ENCODE measurements around the gene LY6G6D.
"Not testable (repeated sequence)": the region's sequence is repeated elsewhere in the genome, so short reads cannot be mapped to it uniquely, and the experiment has no call there.

The LY6G6D gene

DNA sequence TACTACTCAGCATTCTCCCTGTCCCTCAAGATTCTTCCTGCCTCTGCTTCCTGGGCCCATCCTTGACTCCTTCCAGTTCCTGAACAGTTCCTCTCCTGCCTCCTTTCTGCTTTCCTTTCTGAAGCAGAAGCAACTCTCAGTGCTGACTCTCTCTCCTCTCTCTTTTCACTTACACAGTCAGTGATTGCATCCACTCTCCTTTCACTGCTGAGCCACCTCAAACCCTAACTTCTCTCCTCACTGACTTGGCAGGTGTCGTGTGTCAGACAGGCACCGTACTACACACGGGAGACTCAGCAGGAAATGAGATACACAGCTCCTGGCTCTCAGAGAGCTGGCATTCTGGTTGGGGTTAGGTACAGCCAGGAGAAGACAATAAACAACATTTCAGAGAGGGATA is 17.6 kb upstream of the LY6G6D start:
- peaks cover 40% of the 10 kb centered on the region for H3K36me3 ChIP-seq (ENCODE audit: insufficient read depth, low read length)
- H3K27ac ChIP-seq (ENCODE audit: low read depth, low read length): no peak overlapping the region
- H3K4me3 ChIP-seq (ENCODE audit: low read depth in 1 of 2, low read length in 2 of 2): no peak overlapping the region
- H3K9ac ChIP-seq (ENCODE audit: low read length): no peak overlapping the region
- H3K9me3 ChIP-seq (ENCODE audit: low read length): no peaks in the 10 kb centered on the region
- peaks cover 18% of the 10 kb centered on the region for H3K4me1 ChIP-seq (ENCODE audit: insufficient read depth, low read length)
- no peaks in the 10 kb centered on the region for H3K27me3 ChIP-seq (ENCODE audit: control insufficient read depth in 1 of 2, insufficient read depth in 2 of 2, low read length in 2 of 2)

DNA sequence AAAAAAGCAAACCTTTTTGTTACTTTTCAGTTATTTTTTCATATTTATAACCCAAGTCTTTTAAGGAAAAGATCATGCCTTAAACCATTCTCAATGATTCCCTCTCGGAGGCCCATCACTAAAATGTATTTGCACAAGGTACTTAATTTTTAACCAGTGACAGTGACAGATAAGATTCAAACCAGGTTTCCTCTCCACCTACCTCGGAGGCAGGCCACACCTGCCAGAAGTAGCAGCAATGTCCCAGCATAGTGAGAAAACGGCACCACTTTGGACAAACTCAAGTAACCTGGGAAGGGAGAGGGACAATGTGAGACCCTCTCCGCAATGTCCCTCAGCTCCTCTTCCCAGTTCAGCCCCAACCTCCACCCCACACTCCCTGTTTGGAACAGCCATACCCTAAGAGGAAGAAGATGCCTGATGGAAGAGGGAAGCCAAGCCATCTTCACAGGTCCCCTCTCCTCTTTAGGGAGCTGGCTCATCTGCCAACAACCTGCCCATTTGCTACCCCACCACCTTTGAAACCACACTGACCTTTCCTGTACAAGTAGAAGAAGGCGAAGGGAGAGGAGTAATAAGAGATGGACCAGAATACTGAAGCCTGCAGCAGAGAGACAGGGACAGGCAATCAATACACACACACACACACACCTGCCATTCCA is 14.3 kb upstream of the LY6G6D start:
- H3K4me3 ChIP-seq (ENCODE audit: low read depth in 1 of 2, low read length in 2 of 2): peak overlapping the region in 1 of 2 donors; percentile 97
- H3K9me3 ChIP-seq (ENCODE audit: low read length): no peaks in the 10 kb centered on the region
- peak overlapping the region; percentile 99 for H3K9ac ChIP-seq (ENCODE audit: low read length)
- peaks cover 11% of the 10 kb centered on the region for H3K36me3 ChIP-seq (ENCODE audit: insufficient read depth, low read length)
- H3K27ac ChIP-seq (ENCODE audit: low read depth, low read length): no peak overlapping the region
- H3K27me3 ChIP-seq (ENCODE audit: control insufficient read depth in 1 of 2, insufficient read depth in 2 of 2, low read length in 2 of 2): no peaks in the 10 kb centered on the region
- peaks cover 24% of the 10 kb centered on the region for H3K4me1 ChIP-seq (ENCODE audit: insufficient read depth, low read length)

DNA sequence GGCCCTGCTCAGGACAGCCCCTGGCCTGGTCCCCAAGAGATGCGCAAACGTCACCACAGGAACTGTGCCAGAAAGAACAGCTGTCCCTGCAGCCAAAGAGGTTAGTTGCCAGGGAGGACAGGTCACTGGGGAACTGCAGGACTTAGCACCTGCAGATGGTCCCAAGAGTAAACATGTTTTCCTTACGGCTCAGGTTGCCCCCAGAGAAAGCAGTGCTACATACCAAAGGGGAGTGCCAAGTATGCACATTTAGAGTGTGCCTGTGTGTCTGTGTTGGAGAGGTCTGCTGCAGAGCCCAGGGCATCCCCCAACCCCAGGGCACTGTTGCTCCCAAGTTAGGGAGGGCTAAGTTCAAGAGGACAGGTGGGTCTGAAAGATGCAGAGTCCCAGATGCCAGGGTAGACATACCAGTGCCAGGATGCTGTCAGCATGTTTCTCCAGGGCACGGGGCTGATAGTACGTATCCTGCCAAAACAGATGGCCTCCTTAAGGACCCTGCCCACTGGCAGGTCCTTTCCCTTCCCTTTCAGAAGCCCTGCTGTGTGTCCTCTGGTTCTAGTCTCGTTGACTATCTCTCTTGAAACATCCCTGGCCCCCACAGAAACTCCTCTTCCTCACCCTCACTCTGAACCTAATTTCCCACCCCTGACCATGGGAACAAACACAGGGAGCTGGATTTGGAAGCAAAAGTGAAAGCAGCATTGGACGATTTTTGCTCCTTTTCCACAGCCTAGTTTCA is 13.3 kb upstream of the LY6G6D start:
- peak overlapping the region; percentile 99 for H3K9ac ChIP-seq (ENCODE audit: low read length)
- peak overlapping the region; percentile 95 for H3K27ac ChIP-seq (ENCODE audit: low read depth, low read length)
- peaks cover 2% of the 10 kb centered on the region for H3K36me3 ChIP-seq (ENCODE audit: insufficient read depth, low read length)
- no peaks in the 10 kb centered on the region for H3K9me3 ChIP-seq (ENCODE audit: low read length)
- peaks cover 24% of the 10 kb centered on the region for H3K4me1 ChIP-seq (ENCODE audit: insufficient read depth, low read length)
- no peaks in the 10 kb centered on the region for H3K27me3 ChIP-seq (ENCODE audit: control insufficient read depth in 1 of 2, insufficient read depth in 2 of 2, low read length in 2 of 2)
- H3K4me3 ChIP-seq (ENCODE audit: low read depth in 1 of 2, low read length in 2 of 2): peak overlapping the region; percentile 66 to 97

DNA sequence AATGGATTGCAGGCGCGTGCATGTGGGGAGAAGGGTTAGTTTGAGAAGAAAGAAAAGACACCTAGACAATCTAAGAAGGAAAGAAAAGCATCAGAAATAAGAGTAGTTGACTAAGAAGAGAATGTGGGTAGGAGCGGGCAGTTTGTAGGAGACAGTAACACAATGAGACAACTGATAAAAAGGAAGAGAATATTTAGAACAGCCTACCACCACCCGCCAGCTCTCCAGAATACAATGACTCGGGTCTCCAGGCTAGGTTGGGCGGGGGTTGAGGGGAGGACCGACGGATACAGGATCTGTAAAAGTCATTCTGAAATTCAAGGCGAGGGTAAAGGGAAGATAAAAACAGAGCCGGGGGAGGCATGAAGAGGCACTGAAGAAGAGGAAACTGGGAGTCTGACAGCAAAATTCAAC is 12.7 kb upstream of the LY6G6D start:
- no peaks in the 10 kb centered on the region for H3K9me3 ChIP-seq (ENCODE audit: low read length)
- H3K27me3 ChIP-seq (ENCODE audit: control insufficient read depth in 1 of 2, insufficient read depth in 2 of 2, low read length in 2 of 2): no peaks in the 10 kb centered on the region
- peak overlapping the region; percentile 66 to 97 for H3K4me3 ChIP-seq (ENCODE audit: low read depth in 1 of 2, low read length in 2 of 2)
- peak overlapping the region; percentile 99 for H3K9ac ChIP-seq (ENCODE audit: low read length)
- H3K4me1 ChIP-seq (ENCODE audit: insufficient read depth, low read length): peaks cover 24% of the 10 kb centered on the region
- peak overlapping the region; percentile 95 for H3K27ac ChIP-seq (ENCODE audit: low read depth, low read length)
- H3K36me3 ChIP-seq (ENCODE audit: insufficient read depth, low read length): no peaks in the 10 kb centered on the region

DNA sequence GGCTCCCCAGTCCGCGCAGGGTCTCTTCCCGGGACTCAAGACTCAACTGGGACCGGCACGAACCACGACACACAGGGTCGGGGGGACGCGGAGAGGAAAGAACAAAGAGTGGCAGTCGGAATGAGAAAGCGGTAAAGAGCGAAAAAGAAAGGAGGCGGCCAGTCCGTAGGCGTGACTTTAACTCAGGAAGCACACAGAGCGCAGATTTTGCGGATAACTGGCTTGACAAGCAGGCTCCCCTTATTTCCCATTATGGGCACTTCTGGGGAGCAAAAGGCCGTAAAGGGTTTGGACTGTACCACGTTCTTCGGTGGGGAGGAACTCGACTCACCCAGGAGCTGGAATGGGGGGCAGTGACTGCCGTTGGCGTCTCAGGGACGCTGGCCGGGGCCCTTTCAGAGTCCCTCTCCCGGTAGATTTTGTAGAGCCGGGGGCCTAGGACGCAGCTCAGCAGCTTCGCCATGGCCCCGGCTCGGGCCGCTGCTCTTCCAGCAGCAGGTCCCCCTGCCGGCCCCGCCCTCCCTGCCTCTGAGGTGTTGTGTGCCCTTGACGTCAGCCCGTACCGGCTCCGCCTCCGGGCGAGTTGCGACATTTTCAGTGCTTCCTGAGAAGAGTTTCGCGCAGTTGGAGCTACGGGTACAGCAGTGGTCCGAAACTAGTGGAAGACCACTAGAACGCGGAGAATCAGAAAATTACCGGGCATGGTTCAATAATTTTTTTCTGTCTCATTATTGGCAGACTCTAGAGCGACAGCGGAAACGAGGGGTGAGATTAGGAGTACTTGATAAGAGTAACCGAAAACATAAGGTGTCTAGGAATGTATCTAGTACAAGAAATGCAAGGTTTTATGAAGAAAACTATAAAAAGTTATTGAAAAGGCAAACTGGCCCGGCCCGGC is 12.1 kb upstream of the LY6G6D start, which contains the start of gene ABHD16A:
Gene ABHD16A (minus strand): TSS at position 506 of the 898 bp plus-strand sequence. CDS start 43 bp downstream, at position 463.
- no peaks in the 10 kb centered on the region for H3K9me3 ChIP-seq (ENCODE audit: low read length)
- no peaks in the 10 kb centered on the region for H3K27me3 ChIP-seq (ENCODE audit: control insufficient read depth in 1 of 2, insufficient read depth in 2 of 2, low read length in 2 of 2)
- peak within 1 kb of the TSS; percentile 95 for H3K27ac ChIP-seq (ENCODE audit: low read depth, low read length)
- H3K36me3 ChIP-seq (ENCODE audit: insufficient read depth, low read length): no peaks in the 10 kb centered on the region
- peaks cover 24% of the 10 kb centered on the region for H3K4me1 ChIP-seq (ENCODE audit: insufficient read depth, low read length)
- H3K9ac ChIP-seq (ENCODE audit: low read length): peak within 1 kb of the TSS; percentile 99
- peak within 1 kb of the TSS; percentile 66 to 97 for H3K4me3 ChIP-seq (ENCODE audit: low read depth in 1 of 2, low read length in 2 of 2)

DNA sequence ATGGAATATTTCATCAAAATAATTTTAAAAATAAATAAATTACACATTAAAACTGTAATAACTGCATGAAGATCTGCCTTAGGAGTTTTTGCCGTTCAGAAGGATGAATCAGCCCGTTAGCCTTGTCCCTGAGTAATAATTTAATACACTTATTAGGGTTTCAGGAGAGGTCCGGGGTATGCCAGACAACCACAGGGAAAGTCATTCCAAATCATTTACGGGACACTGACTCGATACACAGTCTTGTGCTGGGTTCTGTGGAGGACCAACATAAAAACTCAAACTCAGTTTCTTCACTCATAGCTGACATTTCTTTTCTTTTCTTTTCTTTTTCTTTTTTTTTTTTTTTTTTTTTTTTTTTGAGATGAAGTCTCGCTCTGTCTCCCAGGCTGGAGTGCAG is 9.2 kb upstream of the LY6G6D start:
- H3K36me3 ChIP-seq (ENCODE audit: insufficient read depth, low read length): no peaks in the 10 kb centered on the region
- H3K4me1 ChIP-seq (ENCODE audit: insufficient read depth, low read length): peaks cover 20% of the 10 kb centered on the region
- no peak overlapping the region for H3K9ac ChIP-seq (ENCODE audit: low read length)
- H3K27me3 ChIP-seq (ENCODE audit: control insufficient read depth in 1 of 2, insufficient read depth in 2 of 2, low read length in 2 of 2): no peaks in the 10 kb centered on the region
- no peak overlapping the region for H3K4me3 ChIP-seq (ENCODE audit: low read depth in 1 of 2, low read length in 2 of 2)
- no peaks in the 10 kb centered on the region for H3K9me3 ChIP-seq (ENCODE audit: low read length)
- H3K27ac ChIP-seq (ENCODE audit: low read depth, low read length): no peak overlapping the region

DNA sequence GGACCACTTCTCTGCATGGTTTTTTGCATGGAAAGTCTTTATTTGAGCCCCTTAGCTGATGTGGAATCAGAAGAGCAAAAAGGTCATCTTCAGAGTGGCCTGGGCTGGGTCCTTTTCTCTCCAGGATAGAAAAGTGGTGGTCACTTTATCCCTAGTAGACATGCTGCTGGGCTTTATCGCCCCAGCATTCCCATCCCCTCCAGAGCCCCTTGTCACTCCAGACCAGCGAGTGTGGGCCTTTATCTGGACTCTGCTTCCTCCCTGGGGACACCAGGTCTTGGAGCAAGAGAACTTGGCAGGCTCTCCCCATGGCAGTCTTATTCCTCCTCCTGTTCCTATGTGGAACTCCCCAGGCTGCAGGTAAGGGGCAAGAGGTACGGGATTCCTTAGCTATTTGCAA is 8.5 kb upstream of the LY6G6D start, which contains the start of gene LY6G6F:
Gene LY6G6F (plus strand): TSS at position 268 of the 400 bp plus-strand sequence. CDS start 41 bp downstream, at position 309.
- H3K27ac ChIP-seq (ENCODE audit: low read depth, low read length): no peak within 1 kb of the TSS
- H3K4me3 ChIP-seq (ENCODE audit: low read depth in 1 of 2, low read length in 2 of 2): no peak within 1 kb of the TSS
- H3K9ac ChIP-seq (ENCODE audit: low read length): no peak within 1 kb of the TSS
- H3K27me3 ChIP-seq (ENCODE audit: control insufficient read depth in 1 of 2, insufficient read depth in 2 of 2, low read length in 2 of 2): no peaks in the 10 kb centered on the region
- H3K36me3 ChIP-seq (ENCODE audit: insufficient read depth, low read length): no peaks in the 10 kb centered on the region
- H3K9me3 ChIP-seq (ENCODE audit: low read length): no peaks in the 10 kb centered on the region
- peaks cover 13% of the 10 kb centered on the region for H3K4me1 ChIP-seq (ENCODE audit: insufficient read depth, low read length)

DNA sequence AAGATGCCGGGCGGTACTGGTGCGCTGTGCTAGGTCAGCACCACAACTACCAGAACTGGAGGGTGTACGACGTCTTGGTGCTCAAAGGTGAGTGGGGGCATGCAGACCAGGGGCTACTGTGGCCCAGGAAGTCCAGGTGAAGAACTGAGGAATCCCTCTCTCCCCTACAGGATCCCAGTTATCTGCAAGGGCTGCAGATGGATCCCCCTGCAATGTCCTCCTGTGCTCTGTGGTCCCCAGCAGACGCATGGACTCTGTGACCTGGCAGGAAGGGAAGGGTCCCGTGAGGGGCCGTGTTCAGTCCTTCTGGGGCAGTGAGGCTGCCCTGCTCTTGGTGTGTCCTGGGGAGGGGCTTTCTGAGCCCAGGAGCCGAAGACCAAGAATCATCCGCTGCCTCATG is 7.4 kb upstream of the LY6G6D start:
- Histone ChIP-seq H3K9me3 (ENCODE audit: low read length) (no peaks in the 10 kb centered on the region), H3K4me3 (ENCODE audit: low read depth in 1 of 2, low read length in 2 of 2) (no peak overlapping the region), H3K27me3 (ENCODE audit: control insufficient read depth in 1 of 2, insufficient read depth in 2 of 2, low read length in 2 of 2) (no peaks in the 10 kb centered on the region), H3K36me3 (ENCODE audit: insufficient read depth, low read length) (no peaks in the 10 kb centered on the region), H3K9ac (ENCODE audit: low read length) (no peak overlapping the region), H3K27ac (ENCODE audit: low read depth, low read length) (no peak overlapping the region), H3K4me1 (ENCODE audit: insufficient read depth, low read length) (peaks cover 6% of the 10 kb centered on the region)

DNA sequence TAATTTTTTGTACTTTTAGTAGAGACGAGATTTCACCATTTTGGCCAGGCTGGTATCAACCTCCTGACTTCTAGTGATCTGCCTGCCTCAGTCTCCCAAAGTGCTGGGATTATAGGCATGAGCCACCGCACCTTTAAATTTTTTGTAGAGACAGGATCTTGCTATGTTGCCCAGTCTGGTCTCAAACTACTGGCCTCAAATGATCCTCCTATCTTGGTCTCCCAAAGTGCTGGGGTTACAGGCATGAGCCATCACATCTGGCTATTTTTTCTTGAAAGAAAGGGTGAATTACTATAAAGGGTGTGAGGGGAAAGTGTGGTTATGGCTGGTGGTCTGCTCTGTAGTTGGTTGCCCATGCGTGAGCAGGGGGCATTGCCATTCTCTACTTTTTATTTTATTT is 6.9 kb upstream of the LY6G6D start:
- Histone ChIP-seq H3K4me1 (ENCODE audit: insufficient read depth, low read length) (peaks cover 6% of the 10 kb centered on the region), H3K27me3 (ENCODE audit: control insufficient read depth in 1 of 2, insufficient read depth in 2 of 2, low read length in 2 of 2) (no peaks in the 10 kb centered on the region), H3K36me3 (ENCODE audit: insufficient read depth, low read length) (no peaks in the 10 kb centered on the region), H3K4me3 (ENCODE audit: low read depth in 1 of 2, low read length in 2 of 2) (no peak overlapping the region), H3K9ac (ENCODE audit: low read length) (no peak overlapping the region), H3K9me3 (ENCODE audit: low read length) (no peaks in the 10 kb centered on the region), H3K27ac (ENCODE audit: low read depth, low read length) (no peak overlapping the region)

DNA sequence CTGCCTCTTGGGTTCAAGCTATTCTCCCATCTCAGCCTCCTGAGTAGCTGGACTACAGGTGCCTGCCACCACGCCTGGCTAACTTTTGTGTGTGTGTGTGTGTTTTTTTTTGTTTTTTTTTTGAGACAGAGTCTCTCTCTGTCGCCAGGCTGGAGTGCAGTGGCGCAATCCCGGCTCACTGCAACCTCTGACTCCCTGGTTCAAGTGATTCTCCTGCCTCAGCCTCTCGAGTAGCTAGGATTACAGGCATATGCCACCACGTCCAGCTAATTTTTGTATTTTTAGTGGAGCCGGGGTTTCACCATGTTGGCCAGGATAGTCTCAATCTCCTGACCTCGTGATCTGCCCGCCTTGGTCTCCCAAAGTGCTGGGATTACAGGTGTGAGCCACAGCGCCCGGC is 6.0 kb upstream of the LY6G6D start:
- not testable (repeated sequence) for H3K27me3 ChIP-seq (ENCODE audit: control insufficient read depth in 1 of 2, insufficient read depth in 2 of 2, low read length in 2 of 2); H3K4me1 ChIP-seq (ENCODE audit: insufficient read depth, low read length); H3K4me3 ChIP-seq (ENCODE audit: low read depth in 1 of 2, low read length in 2 of 2); H3K9me3 ChIP-seq (ENCODE audit: low read length); H3K27ac ChIP-seq (ENCODE audit: low read depth, low read length); H3K36me3 ChIP-seq (ENCODE audit: insufficient read depth, low read length); H3K9ac ChIP-seq (ENCODE audit: low read length)

DNA sequence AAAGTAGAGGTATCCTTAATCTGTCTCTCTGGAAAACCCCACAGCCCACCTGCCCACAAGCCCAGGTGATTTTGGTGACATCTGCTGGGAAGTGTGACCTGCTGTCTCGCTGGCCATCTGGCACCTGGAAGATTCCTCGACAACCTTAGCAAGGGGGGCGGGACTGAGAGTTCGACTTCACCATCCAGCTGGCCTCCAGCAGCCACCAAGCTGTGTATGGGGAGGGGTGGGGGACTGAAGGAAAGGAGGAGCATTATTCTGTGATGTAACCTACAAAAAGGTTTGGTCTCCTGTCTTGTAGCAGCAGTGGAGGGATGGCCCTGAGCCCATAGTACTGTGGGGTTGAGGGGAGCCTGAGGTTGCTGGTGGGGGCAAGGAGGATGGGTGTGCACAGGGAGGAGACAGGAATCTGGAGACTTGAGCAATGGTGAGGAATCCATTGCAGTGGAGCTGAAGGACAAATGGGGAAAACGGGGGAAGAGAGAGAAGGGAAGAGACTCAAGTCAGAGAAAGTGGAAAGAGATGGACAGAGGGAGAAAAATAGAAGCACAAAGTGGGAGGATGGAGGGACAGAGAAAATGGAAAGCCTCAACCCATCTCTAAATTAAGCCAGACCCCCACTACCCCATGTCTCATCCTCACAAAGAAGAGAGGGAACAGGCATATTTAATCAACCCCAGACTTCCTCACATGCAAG is 4.5 kb upstream of the LY6G6D start:
- Histone ChIP-seq H3K4me1 (ENCODE audit: insufficient read depth, low read length) (peaks cover 8% of the 10 kb centered on the region), H3K4me3 (ENCODE audit: low read depth in 1 of 2, low read length in 2 of 2) (no peak overlapping the region), H3K9ac (ENCODE audit: low read length) (no peak overlapping the region), H3K27ac (ENCODE audit: low read depth, low read length) (no peak overlapping the region), H3K36me3 (ENCODE audit: insufficient read depth, low read length) (no peaks in the 10 kb centered on the region), H3K9me3 (ENCODE audit: low read length) (no peaks in the 10 kb centered on the region), H3K27me3 (ENCODE audit: control insufficient read depth in 1 of 2, insufficient read depth in 2 of 2, low read length in 2 of 2) (no peaks in the 10 kb centered on the region)

Measured in muscle layer of colon (tissue), 2 donors.